NCI-H2029 (cell line): ENCODE measurements around the gene ADSS2.
"Not testable (repeated sequence)": the region's sequence is repeated elsewhere in the genome, so short reads cannot be mapped to it uniquely, and the experiment has no call there.

Experiments
- DNase-seq: peaks from one replicate; lab custom pipeline; 2025; lab: John Stamatoyannopoulos, UW

Gene ADSS2

DNA sequence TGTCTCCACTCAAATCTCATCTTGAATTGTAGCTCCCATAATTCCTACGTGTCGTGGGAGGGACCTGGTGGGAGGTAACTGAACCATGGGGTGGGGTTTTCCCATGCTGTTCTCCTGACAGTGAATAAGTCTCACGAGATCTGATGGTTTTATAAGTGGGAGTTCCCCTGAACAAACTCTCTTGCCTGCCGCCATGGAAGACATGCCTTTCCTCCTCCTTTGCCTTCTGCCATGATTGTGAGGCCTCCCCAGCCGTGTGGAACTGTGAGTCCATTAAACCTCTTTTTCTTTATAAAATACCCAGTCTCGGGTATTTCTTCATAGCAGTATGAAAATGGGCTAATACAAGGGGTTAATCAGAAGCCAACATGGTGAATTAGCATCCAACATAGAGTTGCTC is 86.4 kb downstream of the ADSS2 start:
- DNase-seq: not testable (repeated sequence)

- no peak for DNase-seq
Observed at GRCh38 chr1:244362476-244362875, 89.2 kb downstream of the ADSS2 start.

- DNase-seq: no peak
Observed at GRCh38 chr1:244361764-244362473, 89.8 kb downstream of the ADSS2 start.
